ENCODE data around the gene CNOT4.
"Not testable (repeated sequence)": the region's sequence is repeated elsewhere in the genome, so short reads cannot be mapped to it uniquely, and the experiment has no call there.

The CNOT4 gene

DNA sequence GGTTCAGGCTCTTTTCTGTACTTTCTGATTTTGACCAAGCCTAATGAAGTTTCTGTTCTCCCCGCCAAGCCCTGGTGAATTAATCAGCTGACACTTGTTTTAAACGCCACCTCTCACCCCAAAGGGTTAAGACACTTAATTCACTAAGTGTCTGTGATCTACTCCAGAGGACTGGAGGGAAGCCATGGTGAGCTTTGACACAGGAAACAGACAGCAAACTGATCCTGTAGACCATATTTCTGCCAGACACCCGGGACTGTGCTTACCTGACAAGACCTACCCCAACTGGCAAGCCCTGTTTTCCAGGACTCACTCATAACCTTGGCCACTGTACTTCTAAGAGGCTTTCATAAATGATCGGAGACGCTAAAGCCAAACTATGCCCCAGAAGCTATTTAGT lies 150.3 kb downstream of the CNOT4 start:
- DNase-seq = no peak

DNA sequence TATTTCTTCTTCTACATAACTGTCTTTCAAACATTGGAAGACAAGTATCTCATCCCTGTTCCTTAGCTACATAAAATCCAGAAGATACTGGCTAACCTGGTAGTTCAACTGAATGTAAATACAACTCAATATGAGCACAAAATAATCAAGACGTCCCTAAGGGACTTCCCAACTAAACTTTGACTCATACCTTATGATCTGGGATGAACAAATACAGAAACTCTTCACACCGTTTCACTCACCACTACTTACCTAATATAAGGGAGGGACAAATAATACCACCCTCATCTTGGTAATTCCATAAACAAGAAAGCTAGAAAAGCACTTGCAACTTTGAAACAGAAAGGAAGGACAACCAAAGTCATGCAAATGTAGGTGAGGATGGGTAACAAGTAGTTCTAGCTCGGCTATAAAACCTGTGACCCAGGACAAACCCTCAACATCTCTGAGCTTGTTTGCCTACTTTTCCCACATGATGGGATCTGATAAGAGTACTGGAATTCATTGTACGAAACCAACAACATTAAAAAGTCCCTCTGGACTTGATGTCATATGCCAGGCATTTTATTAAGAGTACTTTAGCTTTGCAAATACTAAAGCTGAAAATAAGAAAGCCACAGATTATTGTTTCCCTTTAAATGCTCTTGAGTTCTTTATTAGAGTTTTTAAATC lies 154.4 kb downstream of the CNOT4 start:
- DNase-seq = no peak

DNA sequence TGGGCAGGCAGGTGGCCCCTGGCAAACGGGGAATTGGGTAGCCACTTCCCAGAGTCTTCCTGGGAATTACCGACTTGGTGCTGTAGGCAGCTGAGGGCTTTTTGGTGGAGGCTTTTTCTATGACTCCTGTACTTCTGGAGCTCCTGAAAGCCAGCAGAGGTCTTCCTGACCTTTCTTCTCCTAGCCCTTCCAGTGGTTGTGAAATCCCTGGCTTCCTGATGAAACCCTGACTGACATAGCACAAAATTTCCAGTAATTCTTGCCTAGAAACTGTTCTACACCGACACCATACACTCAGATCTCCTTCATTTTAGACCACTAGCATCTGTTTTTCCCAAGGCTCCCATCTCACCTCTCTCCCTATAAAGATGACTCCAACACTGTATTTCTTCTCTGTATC lies 156.1 kb downstream of the CNOT4 start:
- no peak for DNase-seq

DNA sequence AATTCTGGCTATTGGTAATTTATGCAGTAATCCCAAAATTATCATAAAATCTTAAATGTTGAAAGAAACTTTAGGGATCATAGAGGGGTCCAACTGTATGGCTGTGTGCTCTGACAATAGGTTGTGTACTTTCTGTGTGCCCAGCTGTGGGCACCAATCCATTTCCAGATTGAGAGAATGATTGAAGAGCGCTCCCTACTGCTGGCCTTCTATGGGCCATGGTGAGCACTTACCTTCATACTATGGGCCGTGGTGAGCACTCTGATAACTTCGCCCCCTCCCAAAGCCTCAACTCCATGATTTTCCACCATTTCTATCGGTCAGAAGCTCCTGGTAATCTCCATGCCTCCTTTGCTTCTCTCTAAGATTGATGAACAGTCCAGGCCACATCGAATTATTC lies 157.6 kb downstream of the CNOT4 start:
- no peak for DNase-seq

DNA sequence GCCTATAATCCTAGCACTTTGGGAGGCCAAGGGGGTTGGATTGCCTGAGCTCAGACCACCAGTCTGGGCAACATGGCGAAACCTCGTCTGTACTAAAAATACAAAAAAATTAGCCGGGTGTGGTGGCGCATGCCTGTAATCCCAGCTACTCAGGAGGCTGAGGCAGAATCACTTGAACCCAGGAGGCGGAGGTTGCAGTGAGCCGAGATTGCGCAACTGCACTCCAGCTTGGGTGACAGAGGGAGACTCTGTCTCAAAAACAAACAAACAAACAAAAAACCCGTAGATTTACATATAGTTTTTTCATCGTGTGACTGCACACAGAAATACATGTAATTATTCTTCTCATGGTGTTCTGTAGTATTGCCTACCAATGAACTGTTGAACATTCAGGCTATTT lies 158.8 kb downstream of the CNOT4 start:
- DNase-seq = not testable (repeated sequence)

DNA sequence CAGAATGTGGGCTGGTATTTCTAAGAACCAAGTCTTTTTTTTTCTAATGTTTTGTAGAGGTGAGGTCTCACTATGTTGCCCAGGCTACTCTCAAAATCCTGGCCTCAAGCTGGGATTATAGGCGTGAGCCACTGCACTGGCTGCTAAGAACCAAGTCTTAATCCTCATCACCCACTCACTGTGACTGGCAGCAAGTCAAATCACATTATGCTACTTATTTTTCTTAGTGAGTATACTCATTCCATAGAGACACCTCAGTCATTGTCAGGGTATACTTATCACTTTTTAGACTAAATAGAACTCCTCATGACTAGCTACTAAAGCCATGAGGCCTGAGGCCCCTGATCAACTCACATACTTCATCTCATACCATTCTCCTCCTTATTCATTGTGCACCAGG lies 160.2 kb downstream of the CNOT4 start:
- DNase-seq = no peak

DNA sequence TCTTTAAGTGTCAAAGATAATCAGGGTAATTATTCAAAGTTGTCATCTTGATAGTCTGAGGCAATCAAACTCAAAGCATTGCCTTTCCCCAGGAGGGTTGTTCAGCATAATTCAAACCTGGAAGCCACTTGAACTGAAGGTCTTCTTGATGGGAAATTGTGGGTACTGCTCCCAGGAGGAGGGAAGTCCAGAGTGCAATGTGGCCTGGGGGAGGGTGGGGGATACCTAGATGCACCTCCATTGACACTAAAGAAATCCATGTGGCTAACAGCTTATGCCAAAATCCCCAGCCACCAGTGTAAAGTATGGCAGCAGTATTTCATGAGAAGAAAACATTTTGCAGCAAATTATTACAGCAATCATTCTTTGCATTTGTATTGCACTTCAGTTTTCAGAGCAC lies 161.4 kb downstream of the CNOT4 start:
- DNase-seq = no peak

DNA sequence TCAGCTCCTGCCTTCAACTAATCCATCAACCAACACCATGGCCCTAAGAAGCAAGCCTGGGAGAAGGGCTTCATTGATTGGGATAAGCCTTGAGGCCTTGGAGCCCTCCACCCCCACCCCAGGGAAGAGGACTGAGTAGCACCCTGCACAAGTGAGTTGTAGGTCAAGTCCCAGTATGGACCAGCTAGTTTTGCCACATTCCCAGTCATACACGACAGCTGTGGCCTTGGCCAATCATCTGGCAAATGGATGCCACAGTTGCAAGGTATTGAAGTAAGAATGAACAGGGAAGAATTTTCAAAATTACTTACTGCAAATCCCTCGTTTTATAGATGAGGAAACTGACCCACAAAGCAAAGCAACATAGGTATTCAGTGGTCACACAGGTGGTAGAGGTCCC lies 166.5 kb downstream of the CNOT4 start:
- DNase-seq = no peak

DNA sequence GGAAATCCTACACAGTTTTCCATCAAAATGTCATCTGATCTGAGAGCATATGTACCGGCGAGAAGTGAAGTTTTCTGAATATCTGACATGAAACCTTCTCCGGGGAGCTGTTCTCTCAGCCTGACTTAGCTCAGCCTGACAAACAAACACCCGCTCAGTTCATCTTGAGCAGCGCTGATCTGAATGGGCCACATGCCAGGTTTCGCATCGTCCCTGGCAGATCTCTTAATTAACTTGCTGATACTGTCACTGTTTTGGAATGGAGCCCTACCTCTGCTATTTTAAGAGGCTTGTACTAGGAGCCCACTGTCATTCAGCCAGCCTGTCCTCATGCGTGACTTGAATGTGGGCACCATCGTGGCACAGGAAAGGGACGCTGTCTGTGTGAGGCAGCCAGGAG lies 167.0 kb downstream of the CNOT4 start:
- DNase-seq = no peak

DNA sequence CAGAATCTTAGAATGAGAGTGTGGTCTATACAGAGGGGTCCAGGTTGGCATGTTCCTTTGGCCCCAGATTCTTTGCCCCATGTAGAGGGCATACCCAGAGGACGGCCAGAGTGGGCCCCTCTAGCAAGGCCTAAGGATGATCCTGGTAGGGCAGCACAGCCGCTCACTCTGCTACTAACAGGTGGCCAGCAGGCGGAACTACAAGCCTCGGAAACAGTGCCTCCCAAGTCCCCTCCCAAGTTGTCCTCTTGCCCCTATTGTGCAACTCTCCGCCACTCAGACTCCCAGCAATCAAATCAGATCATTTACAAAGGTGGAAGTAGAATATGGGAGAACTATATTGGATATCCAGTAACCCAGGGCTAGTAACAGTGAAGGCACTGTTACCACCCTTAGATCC lies 168.9 kb downstream of the CNOT4 start:
- DNase-seq = no peak

DNA sequence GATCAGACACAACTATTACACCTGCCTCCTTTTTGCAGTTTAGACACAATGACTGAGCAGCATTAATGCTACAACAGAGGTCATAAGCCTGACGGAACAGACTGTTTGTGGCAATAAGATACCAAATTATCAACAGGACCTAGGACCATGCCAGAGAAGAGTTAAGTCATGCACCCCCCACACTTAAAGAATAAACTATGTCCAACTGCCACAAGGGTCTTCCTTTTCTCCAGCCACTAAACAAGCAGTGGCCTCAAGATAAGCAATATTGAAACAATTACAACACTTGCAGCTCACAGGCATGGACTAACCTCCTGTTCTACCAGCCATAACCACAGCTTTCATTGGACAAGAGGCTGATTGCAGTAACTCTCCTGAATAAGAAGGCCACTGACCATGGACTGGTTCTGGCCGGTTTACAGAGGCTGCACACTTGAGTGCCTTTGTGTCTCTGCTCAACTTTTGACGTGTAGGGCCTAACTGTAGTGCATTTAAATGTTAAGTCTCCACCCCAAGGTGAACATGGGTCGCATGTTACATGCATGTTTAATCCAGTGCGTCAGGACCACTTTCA lies 171.8 kb downstream of the CNOT4 start:
- DNase-seq = no peak

DNA sequence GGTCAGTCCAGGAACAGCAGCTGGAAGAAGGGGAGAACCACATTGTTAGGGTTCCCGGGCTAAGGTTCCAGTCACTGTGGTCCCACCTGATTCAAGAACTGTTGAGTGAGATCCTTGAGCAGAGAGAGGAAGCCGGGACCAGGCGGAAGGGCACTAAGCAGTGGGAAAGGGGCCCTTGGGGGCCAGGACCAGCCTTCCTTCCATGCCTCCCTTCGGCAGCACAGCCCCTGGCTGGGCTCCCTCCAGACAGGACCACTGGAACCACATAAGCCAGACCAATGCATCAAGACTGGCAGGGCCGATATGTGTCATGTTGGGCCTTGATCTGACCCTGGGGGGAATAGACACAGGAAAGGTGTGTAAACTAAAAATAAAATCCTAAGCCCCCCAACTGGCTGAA lies 172.4 kb downstream of the CNOT4 start:
- no peak for DNase-seq

DNA sequence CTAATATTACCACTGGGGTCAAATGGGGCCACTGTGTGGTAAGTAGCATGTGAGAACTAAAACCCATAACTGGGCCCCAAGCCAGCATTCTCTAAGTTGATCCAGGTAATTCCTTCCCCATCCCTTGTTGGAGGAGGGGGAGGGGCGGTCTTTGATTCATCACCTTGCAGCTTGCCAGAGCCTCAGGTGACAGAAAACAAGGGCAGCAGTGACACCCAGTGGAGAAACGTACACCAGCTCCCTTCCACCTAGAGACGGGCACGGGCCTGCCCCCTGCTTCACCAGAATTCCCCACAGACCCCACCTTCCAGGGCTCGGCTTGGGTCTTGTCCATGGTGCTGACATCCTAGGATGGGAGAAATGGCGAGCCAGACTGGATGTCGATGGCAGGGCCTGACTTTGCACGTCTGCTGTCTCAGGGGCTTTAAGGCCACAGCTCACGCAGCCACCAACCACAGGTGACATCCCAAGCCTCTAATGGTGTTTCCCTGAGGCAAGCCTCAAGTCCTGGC lies 174.2 kb downstream of the CNOT4 start:
- DNase-seq = no peak

DNA sequence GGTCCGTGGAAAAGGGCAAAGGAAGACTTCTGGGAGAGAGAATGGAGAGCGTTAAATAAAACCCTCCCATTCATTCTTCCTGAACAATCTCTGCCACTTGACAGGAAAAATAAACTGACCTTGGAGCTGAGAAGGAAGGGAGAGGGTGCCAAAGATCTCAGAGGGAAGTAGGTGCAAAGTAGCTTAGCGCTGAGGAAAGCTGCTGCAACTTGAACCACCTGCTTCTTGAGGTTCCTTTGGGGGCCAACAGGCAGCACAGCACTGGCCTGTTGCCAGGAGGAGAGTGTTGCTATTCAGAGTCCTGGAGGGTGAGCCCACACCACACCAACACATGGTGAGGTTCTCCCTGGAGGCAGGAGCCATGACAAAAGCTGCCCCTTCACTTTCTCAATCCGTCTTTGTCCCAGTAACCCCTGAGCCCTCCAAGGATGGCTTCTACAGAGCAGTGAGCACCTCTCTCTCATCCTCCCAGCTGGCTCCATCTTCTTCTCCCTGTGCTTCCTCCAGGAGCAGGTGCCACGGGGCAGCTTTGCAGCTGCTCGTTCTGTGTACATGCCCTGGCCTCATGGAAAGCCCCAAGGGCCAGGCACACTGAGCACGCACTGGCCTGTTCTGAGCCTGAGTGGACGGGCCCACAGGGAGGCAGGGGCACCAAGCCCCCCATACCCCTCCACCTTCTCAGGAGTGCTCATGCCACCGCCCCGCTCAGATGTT lies 174.9 kb downstream of the CNOT4 start:
- no peak for DNase-seq

DNA sequence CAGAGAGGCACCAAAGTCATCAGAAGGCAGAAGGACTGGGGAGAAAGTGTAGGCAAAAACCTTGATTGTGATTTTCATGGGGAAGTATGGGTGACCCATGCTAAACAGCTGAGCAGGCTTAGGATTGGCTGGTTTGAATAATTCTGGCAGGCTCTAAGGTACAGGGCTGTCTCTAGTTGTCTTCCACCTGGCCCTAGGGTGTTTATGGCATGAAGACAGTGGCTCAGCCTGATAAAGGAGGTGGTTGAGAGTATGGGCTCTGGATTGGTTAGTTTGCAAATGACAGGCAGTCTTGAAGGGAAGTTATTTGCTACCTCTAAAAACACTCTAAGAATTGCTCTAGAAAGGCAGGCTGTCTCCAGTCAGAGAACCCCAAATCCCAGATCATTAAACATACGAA lies 176.0 kb downstream of the CNOT4 start:
- no peak for DNase-seq

DNA sequence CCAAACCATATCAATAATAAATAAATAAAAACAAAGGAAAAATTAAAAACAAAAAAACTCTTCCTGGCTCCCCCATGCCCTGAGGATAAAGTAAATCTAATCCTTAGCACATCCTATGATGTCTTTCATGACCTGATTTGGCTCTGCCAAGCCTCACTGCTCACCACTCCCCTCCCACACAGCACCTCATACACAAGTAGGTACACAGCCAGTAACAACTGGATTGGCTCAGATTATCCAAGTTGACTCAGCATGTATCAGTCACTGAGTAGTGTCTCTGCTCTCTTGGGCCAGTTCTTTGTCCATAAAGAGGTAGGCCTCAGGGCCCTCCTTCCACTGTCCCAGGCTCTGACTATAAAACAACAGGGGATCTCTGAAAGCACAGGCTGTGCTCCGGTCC lies 176.7 kb downstream of the CNOT4 start:
- DNase-seq = no peak

DNA sequence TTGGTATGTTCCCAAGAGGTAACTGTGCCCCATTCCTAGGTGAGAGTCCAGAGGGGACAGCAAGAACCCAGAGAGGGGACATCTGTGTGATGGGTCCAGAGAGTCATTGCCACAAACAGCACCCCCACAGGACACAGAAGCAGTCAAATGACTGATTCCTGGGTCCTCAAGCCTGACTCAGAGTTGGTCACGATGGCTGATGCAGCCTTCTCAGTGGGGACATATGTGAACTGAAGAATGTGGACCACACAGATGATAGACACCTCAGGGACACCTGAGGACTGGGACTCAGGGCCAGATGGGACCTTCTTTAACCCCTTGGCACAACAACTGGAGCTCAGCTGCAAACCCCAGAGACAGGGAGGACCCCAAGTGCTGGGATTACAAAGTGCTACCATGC lies 179.8 kb downstream of the CNOT4 start:
- no peak for DNase-seq

DNA sequence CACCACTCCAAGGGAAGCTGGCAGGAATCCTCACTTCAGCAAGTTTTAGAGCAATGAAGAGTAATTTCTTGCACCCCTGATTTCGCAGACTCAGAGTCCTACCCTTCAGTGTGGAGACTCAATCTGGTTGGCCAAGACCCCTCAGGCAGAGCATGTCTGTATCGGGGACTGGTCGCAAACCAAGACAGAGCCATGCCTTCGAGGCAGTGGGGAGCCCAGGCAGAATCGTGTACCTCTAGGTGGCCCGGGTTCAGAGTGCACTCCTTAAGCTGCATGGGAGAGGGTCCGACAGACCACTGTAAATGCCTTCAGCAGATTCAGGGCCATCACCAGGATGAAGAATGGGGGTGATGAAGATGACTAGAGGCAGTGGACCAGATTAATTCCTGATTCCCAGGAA lies 181.4 kb downstream of the CNOT4 start:
- no peak for DNase-seq

DNA sequence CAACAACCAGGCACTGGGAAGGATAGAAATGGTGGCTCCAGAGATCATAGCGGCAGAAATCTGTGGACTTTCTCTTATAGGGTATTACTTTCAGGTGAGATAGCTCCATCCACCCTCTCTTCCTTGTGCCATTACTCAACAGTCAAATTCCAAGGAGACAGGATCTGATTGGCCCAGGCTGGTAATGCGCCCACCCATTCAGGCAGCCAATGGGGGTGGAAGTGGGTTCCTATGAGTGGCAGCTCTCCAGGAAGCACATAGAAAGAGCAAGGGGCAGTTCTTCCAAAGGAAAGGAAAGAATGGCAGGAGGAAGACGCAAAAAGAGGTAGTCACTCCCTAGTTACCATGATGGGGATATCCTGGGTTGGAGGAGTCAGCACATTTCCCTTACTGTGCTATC lies 181.8 kb downstream of the CNOT4 start:
- DNase-seq = no peak

DNA sequence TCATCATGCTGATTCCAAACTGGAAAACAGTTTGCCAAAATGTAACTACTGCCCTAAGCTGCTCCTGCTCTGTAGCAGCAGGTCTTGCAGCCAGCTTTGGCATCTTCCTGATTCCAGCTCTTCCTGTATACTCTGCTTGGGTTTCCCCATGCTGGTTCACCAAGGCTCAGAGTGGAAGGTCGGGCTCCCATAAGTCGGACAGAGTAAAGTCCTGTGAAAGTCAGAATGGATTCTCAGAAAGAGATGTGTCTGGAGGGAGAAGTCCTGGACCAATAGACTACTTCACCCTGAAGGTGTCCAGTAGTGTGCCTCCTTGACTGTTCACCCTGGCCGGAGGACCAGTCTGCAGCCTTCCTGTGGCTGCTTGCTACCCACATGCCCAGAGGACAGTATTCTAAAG lies 182.4 kb downstream of the CNOT4 start:
- no peak for DNase-seq

DNA sequence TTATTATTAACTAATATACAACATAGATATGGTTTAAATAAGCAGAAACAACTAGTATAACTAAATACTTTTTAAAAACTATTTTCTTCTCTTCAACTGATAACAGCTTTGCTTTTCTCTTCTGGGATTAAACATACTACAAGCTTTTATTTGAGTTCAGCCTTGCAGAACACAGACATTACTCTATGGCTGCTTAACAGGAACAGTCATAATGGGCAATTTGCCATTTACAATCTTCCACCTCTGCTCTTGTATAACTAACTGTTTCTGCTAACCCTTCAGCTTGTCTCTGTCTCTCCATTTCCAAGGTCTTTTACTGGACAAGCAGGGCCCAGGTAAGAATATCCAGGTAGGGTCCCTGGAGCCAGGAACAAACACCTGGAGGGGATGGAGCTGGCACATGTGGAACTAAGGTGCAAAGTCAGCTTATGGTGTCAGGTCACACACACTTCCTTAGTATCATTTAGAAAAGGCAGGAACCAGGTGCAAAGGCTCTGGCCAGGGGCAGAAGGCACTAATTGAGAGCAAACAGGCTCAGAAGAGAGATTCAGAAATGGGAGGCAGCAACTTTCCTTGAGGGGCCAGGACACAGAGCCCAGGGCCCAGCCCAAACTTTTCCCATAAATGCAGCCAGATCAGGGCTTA lies 183.1 kb downstream of the CNOT4 start:
- no peak for DNase-seq

DNA sequence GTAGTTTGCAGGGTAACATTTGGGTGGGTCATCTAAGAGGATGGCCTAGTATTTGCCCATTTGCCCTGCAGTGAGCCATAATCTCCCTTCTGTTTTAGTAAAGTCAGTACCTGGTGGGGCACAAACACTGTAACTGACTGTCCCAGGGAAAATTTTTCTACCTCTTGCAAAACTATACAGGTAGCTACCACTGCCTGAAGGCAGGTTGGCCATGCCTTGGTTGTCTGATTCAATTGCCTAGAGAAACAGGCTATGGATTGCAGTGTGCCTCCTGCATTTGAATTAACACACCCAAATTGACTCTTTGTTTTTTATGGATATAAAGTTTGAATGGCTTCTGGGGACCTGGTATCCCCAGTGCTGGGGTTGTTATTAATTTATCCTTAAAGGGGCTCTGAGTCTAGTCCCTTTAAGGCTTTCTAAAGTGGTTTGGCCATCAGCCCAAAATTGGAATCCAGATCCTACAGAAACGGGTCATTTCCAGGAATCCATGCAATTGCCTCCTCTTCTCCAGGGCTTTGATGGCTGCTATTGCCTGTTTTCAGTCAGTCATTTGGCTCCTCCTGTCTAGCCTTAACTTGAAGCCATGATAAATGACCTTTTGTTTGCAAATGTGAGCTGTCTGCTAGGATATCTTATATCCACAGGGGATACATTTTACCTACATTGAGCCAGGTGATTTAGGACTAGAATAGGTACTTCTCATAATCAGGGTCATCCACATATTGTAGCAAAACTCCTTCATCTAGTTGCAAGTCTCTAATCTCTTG lies 187.1 kb downstream of the CNOT4 start:
- no peak for DNase-seq

DNA sequence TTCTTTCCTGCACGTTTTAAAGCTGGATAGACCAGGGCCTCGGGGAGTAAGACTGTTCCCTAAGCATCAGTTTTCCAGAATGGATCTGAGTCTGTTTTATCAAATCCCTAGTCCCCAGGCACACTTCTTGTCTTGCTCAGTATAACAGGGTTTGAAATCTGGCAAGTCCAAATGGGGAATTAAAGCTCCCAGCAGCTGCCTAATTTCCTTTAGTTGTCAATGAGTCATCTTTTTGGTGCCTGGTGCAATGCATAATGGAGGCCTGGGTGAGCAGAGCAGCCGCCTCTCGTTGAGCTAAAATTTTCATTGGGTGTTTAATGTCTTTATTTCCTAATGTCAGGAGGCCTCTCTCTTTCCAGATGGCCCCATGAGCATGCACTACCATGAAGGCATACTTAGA lies 188.3 kb downstream of the CNOT4 start:
- no peak for DNase-seq
